Suprapubic skin (tissue), 4 donors: ENCODE data around the gene EBF4.

ENCODE experiments used
- POLR2A ChIP-seq, 2 donors: fragments of 450-650 bp; IDR thresholded peaks; one replicate each; pipeline ENCODE4 v1.6.1; 2017; ENCODE audit warnings: antibody characterized with exemption in 2 of 2, mild to moderate bottlenecking in 2 of 2, moderate library complexity in 2 of 2
- POLR2AphosphoS5 ChIP-seq, 3 donors: sonication (generic); formaldehyde crosslinking; IDR thresholded peaks; one replicate each; pipeline ENCODE4 v1.6.1; 2017; ENCODE audit warnings: antibody characterized with exemption in 3 of 3
- TF ChIP-seq, protein P1 (sequence below), 2 donors: fragments of 200-600 bp in 1 of 2; fragments of 450-650 bp in 1 of 2; sonication (generic) in 1 of 2; IDR thresholded peaks; one replicate each; pipeline ENCODE4 v1.5.1; 2016 to 2019; ENCODE audit warnings: antibody characterized with exemption in 2 of 2, mild to moderate bottlenecking in 1 of 2, moderate library complexity in 1 of 2

DNA sequence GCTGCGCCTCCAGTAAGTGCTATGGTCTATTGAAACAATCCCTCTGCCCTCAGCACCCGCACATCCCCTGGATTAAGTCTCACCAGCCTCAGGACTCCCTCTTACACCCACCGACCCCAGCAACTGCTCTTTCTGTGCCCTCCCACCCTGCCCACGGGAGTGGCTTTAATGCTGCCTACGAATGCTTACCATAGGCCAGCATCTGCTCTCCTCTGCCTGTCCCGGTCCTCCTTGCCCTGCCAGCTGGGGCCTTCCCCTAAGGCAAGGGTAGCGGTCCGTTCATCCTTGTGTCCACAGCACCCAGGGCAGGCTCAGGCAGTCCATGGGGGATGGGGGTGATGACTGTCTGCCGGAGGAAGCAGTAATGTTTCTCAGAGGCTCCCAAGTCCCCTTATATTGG is 4.1 kb downstream of the EBF4 start:
- TF ChIP-seq, protein P1, sequence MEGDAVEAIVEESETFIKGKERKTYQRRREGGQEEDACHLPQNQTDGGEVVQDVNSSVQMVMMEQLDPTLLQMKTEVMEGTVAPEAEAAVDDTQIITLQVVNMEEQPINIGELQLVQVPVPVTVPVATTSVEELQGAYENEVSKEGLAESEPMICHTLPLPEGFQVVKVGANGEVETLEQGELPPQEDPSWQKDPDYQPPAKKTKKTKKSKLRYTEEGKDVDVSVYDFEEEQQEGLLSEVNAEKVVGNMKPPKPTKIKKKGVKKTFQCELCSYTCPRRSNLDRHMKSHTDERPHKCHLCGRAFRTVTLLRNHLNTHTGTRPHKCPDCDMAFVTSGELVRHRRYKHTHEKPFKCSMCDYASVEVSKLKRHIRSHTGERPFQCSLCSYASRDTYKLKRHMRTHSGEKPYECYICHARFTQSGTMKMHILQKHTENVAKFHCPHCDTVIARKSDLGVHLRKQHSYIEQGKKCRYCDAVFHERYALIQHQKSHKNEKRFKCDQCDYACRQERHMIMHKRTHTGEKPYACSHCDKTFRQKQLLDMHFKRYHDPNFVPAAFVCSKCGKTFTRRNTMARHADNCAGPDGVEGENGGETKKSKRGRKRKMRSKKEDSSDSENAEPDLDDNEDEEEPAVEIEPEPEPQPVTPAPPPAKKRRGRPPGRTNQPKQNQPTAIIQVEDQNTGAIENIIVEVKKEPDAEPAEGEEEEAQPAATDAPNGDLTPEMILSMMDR (IDR thresholded peaks at IDR 0.05) = no peak
- TF ChIP-seq POLR2A (IDR thresholded peaks at IDR 0.05) (no peak), POLR2AphosphoS5 (IDR thresholded peaks at IDR 0.05) (no peak)
